ENCODE measurements around the gene PRSS12.
A peak's percentile ranks its signal among the peaks of the same experiment; 100 is the strongest.
"Not testable (repeated sequence)": the region's sequence is repeated elsewhere in the genome, so short reads cannot be mapped to it uniquely, and the experiment has no call there.

PRSS12 gene

DNA sequence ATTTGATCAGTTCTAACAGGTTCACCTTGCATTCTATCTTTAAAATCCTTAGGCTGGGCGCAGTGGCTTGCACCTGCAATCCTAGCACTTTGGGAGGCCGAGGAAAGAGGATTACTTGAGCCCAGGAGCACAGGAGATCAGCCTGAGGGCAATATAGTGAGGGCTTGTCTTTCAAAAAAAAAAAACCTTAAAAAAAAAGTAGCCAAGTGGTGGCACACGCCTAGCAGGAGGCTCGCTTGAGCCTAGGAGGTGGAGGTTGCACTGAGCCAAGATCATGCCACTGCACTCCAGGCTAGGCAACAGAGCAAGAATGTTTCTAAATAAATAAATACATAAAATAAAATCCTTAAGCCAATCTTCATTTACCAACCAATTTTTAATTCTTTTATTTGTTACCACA is 75.6 kb downstream of the PRSS12 start:
- intact Hi-C loops (cut with DNase I; ENCODE audit: low total_unique reads): no loop called here
- no peak for DNase-seq
- Histone ChIP-seq H3K4me1 (peaks cover 0 to 23% (median 12%) of the 10 kb centered on the region in 4 donors), H3K4me3 (no peak overlapping the region), H3K9me3 (no peaks in the 10 kb centered on the region), H3K27me3 (peaks cover 0 to 5% of the 10 kb centered on the region in 2 donors), H3K27ac (no peak overlapping the region), H3K36me3 (peaks cover 0 to 6% (median 0%) of the 10 kb centered on the region in 3 donors)
- TF ChIP-seq, protein P1, sequence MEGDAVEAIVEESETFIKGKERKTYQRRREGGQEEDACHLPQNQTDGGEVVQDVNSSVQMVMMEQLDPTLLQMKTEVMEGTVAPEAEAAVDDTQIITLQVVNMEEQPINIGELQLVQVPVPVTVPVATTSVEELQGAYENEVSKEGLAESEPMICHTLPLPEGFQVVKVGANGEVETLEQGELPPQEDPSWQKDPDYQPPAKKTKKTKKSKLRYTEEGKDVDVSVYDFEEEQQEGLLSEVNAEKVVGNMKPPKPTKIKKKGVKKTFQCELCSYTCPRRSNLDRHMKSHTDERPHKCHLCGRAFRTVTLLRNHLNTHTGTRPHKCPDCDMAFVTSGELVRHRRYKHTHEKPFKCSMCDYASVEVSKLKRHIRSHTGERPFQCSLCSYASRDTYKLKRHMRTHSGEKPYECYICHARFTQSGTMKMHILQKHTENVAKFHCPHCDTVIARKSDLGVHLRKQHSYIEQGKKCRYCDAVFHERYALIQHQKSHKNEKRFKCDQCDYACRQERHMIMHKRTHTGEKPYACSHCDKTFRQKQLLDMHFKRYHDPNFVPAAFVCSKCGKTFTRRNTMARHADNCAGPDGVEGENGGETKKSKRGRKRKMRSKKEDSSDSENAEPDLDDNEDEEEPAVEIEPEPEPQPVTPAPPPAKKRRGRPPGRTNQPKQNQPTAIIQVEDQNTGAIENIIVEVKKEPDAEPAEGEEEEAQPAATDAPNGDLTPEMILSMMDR (IDR thresholded peaks at IDR 0.05): no peak

DNA sequence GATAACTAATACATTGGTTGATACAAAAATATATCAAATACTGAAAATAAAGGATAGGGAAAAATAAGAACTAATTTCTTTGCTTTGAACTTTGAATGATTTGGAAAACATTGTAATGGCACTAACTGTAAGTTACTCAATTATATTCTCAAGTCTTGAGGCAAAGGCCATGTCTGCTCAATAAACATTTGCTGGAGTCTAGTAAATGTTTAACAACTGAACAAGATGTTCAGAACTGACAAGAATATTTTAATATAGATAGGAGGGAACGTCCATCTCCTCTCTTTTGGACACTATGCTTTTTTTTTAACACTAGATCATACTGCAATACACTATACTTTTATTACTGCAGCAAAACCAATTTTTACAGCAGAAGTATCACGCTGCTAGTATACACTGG is 76.2 kb downstream of the PRSS12 start:
- Histone ChIP-seq H3K4me3 (no peak overlapping the region), H3K27me3 (peaks cover 0 to 6% of the 10 kb centered on the region in 2 donors), H3K9me3 (no peaks in the 10 kb centered on the region), H3K4me1 (peaks cover 0 to 23% (median 12%) of the 10 kb centered on the region in 4 donors), H3K36me3 (peaks cover 0 to under 1% (median 0%) of the 10 kb centered on the region in 3 donors), H3K27ac (no peak overlapping the region)
- DNase-seq: no peak
- intact Hi-C loops (cut with DNase I; ENCODE audit: low total_unique reads): no loop called here
- TF ChIP-seq, protein P1 (IDR thresholded peaks at IDR 0.05): no peak

DNA sequence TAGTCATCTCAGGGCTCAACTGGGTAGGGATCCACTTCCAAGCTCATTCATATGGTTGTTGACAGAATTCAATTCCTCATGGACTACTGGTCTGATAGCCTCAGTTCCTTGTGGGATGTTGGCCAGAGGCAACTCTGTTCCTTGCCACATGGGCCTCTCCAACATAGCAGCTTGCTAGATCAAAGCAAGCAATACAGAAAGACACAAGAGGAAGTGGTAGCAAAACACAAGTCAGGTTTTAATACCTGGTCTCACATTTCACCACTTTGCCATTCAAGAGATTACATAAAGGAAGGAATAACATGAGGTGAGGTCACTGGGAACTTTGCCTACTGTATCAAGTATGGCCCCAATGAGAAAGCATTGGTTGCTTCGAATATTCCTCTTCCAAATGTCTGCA is 79.2 kb downstream of the PRSS12 start:
- H3K27ac ChIP-seq: no peak overlapping the region
- peaks cover 0 to 6% of the 10 kb centered on the region in 2 donors for H3K27me3 ChIP-seq
- TF ChIP-seq, protein P1 (IDR thresholded peaks at IDR 0.05): no peak
- no peak overlapping the region for H3K4me3 ChIP-seq
- no peaks in the 10 kb centered on the region for H3K36me3 ChIP-seq
- H3K9me3 ChIP-seq: no peaks in the 10 kb centered on the region
- intact Hi-C loops (cut with DNase I; ENCODE audit: low total_unique reads): no loop called here
- DNase-seq: no peak
- H3K4me1 ChIP-seq: peaks cover 0 to 4% (median 0%) of the 10 kb centered on the region in 4 donors

DNA sequence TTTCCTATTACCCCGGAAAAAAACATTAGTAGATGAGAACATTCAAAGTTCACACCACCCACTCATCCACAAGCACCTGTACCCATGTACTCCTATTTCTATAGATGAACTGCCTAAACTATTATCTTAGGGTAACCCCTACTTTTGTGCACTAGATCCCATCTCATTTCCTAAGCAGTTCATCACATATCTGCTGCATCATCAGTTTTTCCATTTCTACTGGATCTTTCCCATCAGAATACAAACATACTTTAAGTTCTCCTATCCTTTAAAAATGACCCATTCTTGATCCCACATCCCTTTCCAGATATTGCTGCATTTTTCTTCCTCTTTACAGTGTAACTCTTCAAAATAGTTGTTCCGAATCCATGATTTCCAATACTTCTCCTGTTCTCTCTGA is 81.0 kb downstream of the PRSS12 start:
- H3K4me1 ChIP-seq: no peaks in the 10 kb centered on the region
- no peak for DNase-seq
- TF ChIP-seq, protein P1 (IDR thresholded peaks at IDR 0.05): no peak
- no peaks in the 10 kb centered on the region for H3K9me3 ChIP-seq
- H3K27me3 ChIP-seq: peaks cover 0 to 6% of the 10 kb centered on the region in 2 donors
- no peaks in the 10 kb centered on the region for H3K36me3 ChIP-seq
- H3K4me3 ChIP-seq: no peak overlapping the region
- intact Hi-C loops (cut with DNase I; ENCODE audit: low total_unique reads): no loop called here
- H3K27ac ChIP-seq: no peak overlapping the region

DNA sequence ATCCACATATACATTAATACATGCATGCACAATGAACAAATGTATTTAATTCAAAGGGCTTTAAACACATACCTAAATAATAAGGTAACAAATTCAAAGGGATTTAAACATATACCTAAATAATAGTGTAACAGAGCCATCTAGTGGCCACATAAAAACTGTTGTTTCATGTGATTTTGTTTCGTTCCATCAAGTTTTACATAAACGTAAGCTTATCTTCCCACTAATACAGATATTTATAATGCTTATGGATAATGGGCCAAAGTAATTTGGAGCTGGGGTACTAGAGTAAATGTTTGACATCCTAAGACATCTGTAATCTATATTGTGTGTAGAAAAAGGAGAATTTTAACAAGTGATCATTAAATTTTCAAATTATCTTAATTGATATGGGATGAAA is 82.3 kb downstream of the PRSS12 start:
- H3K4me3 ChIP-seq: no peak overlapping the region
- H3K36me3 ChIP-seq: no peaks in the 10 kb centered on the region
- TF ChIP-seq, protein P1 (IDR thresholded peaks at IDR 0.05): peak; percentile 39 to 48
- H3K27ac ChIP-seq: no peak overlapping the region
- H3K4me1 ChIP-seq: peaks cover 0 to 4% (median 1%) of the 10 kb centered on the region in 4 donors
- peaks cover 0 to 10% of the 10 kb centered on the region in 2 donors for H3K27me3 ChIP-seq
- intact Hi-C loops (cut with DNase I; ENCODE audit: low total_unique reads): no loop called here
- H3K9me3 ChIP-seq: no peaks in the 10 kb centered on the region
- no peak for DNase-seq

DNA sequence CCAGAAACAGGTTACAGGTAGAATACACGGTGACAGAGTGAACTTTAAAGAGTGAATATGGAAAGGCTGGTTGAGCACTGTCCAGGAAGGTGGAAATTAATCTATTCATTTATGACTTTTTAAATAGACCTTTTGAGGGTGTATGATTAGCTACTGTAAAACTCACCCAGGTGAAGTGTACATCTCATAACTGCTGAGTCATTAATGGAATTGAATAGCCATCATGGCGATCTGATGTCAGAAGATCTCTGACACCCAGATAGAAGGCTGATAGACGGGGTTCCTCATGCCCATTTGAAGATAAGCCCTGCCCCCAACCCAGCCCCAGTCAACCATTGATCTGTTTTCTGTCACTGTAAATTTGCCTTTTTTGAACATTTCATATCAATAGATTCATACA is 84.0 kb downstream of the PRSS12 start:
- Histone ChIP-seq H3K27me3 (peaks cover 0 to 18% of the 10 kb centered on the region in 2 donors), H3K4me3 (no peak overlapping the region), H3K9me3 (no peaks in the 10 kb centered on the region), H3K36me3 (no peaks in the 10 kb centered on the region), H3K27ac (no peak overlapping the region), H3K4me1 (peaks cover 0 to 8% (median 6%) of the 10 kb centered on the region in 4 donors)
- DNase-seq: no peak
- intact Hi-C loops (cut with DNase I; ENCODE audit: low total_unique reads): no loop called here
- TF ChIP-seq, protein P1 (IDR thresholded peaks at IDR 0.05): no peak

DNA sequence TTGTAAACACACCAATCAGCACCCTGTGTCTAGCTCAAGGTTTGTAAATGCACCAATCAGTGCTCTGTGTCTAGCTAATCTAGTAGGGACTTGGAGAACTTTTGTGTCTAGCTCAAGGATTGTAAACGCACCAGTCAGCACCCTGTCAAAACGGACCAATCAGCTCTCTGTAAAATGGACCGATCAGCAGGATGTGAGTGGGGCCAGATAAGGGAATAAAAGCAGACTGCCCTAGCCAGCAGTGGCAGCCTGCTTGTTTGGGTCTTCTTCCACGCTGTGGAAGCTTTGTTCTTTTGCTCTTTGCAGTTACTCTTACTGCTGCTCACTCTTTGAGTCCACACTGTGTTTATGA is 86.7 kb downstream of the PRSS12 start:
- intact Hi-C loops (cut with DNase I; ENCODE audit: low total_unique reads); H3K27ac ChIP-seq; H3K9me3 ChIP-seq; H3K36me3 ChIP-seq; DNase-seq; H3K4me3 ChIP-seq; H3K4me1 ChIP-seq: not testable (repeated sequence)
- peaks cover 0 to 16% of the 10 kb centered on the region in 2 donors for H3K27me3 ChIP-seq
